ENCODE measurements around the gene SHISA5.

The SHISA5 gene

GRCh38 chr3:48459773-48460516 is 44.0 kb downstream of the SHISA5 start:
- TF ChIP-seq GATA3 (IDR thresholded peaks at IDR 0.05; ENCODE audit: low read depth, low read length) (no peak), GATA2 (IDR thresholded peaks at IDR 0.05; ENCODE audit: low read depth, low read length) (no peak)

- TF ChIP-seq GATA2 (IDR thresholded peaks at IDR 0.05; ENCODE audit: low read depth, low read length), result no peak
- no peak for TF ChIP-seq GATA3 (IDR thresholded peaks at IDR 0.05; ENCODE audit: low read depth, low read length)
These were observed 44.6 kb downstream of the SHISA5 start for GRCh38 chr3:48459331-48459730.

- TF ChIP-seq GATA2 (IDR thresholded peaks at IDR 0.05; ENCODE audit: low read depth, low read length), result no peak
- no peak for TF ChIP-seq GATA3 (IDR thresholded peaks at IDR 0.05; ENCODE audit: low read depth, low read length)
These were observed 47.5 kb downstream of the SHISA5 start for GRCh38 chr3:48456456-48456855.

DNA sequence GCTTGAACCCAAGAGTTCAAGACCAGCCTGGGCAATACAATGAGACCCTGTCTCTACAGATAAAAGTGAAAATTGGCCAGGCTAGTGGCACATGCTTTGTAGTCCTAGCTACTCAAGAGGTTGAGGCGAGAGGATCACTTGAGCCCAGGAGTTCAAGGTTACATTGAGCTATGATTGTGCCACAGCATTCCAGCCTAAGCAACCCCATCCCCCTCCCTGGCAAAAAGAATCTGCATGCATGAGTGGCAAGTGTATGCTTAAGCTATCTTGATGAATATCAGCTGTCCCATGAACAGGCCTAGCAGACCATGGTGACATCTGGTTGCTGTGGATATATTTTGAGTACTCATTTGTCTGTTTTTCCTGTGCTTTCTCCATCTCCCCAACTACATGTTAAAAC is 52.7 kb downstream of the SHISA5 start:
- TF ChIP-seq GATA3 (IDR thresholded peaks at IDR 0.05; ENCODE audit: low read depth, low read length) (no peak), GATA2 (IDR thresholded peaks at IDR 0.05; ENCODE audit: low read depth, low read length) (no peak)

DNA sequence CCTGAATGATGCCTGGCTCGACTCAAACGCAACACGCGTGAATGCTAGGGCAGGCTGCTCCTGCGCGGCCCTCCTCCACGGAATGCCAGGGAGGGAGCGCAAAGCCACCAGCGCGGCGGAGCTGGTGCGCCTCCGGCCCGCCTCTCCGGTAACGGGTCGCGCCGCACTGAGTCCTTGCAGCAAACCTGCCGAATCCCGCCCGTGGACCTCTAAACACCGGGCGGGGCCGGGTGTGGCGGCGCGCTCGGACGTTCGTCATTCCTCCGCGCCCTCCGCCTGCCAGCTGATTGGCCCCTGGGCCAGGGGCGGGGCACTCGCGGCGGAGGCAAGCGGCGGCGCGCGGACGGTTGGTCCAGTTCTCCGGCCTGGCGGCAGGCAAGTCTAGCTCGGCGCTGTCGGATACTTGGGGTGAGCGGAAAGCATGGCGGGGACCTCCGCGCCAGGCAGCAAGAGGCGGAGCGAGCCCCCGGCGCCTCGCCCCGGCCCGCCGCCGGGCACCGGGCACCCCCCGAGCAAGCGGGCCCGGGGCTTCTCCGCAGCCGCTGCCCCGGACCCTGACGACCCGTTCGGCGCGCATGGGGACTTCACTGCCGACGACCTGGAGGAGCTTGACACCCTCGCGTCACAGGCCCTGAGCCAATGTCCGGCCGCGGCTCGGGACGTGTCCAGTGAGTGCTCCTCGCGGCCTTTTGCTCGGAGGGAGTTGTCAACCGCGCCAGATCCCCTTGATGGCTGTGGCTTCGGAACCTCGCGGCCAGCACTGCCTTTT is 57.4 kb downstream of the SHISA5 start, which contains the start of gene ATRIP:
ATRIP (plus strand) TSS at position 313 of the 769 bp plus-strand sequence; CDS start at position 422, 109 bp downstream.
- TF ChIP-seq GATA2 (IDR thresholded peaks at IDR 0.05; ENCODE audit: low read depth, low read length), result no peak
- no peak for TF ChIP-seq GATA3 (IDR thresholded peaks at IDR 0.05; ENCODE audit: low read depth, low read length)

DNA sequence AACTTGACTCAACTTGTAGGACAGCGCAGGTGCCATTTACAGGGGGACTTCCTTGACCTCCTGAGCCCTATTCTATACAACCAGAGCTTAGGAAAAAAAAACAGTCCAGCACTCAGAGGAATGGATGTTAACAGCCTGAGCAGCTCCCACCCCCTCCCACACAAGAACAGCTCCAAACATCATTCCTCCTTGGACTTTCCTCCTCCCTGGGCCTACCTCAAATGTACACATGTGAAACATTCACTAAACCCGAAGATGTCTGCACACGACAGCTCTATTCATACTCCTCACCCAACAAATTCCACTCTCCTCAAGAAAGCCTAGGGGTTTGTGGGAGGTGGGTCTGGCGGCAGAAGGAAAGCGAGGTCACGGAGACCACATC is 57.9 kb downstream of the SHISA5 start:
- TF ChIP-seq GATA2 (IDR thresholded peaks at IDR 0.05; ENCODE audit: low read depth, low read length), result no peak
- TF ChIP-seq GATA3 (IDR thresholded peaks at IDR 0.05; ENCODE audit: low read depth, low read length), result no peak

DNA sequence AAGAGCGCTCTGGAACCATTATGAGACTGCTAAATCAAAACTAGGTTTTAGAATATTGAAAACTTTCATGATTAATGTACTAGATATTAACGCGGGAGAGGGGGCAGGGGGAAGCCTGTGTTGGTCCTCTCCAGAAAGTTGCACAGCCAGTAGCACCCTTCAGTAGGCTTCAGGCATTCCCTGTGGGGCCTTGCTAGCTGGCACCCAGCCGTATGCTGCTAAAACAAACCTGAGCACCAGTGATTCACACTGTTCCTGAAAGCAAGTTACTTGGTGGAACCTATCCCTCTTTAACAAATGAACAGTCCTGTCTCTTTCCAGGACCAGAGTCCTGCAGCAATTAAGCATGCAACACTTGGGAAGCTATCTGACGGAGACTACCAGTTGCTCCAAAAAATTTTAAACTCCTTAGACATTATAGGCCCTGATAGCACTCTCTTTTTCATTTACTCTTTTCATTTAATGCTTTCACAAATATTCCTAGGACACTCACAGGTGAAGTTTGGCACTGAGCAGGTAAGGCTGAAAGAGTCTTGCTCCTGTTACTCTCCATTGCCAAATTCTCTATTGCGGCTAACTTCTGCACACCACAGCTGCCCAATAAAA is 58.6 kb downstream of the SHISA5 start:
- TF ChIP-seq GATA3 (IDR thresholded peaks at IDR 0.05; ENCODE audit: low read depth, low read length) (no peak), GATA2 (IDR thresholded peaks at IDR 0.05; ENCODE audit: low read depth, low read length) (no peak)

DNA sequence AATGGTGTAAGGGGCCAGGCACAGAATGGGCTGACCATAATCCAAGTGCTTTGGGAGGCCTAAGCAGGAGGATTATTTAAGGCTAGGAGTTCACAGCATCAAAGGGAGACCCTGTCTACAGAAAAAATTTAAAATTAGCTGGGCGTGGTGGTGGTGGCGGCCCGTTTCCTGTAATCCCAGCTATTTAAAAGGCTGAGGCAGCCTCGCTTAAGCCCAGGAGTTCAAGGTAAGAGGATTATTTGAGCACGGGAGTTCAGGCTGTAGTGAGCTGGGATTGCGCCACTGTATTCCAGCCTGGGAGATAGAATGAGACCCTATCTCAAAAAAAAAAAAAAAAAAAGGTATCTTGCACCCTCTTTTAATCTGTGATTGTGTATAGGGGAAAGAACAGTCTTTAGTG is 62.0 kb downstream of the SHISA5 start:
- TF ChIP-seq GATA2 (IDR thresholded peaks at IDR 0.05; ENCODE audit: low read depth, low read length) (no peak), GATA3 (IDR thresholded peaks at IDR 0.05; ENCODE audit: low read depth, low read length) (no peak)

DNA sequence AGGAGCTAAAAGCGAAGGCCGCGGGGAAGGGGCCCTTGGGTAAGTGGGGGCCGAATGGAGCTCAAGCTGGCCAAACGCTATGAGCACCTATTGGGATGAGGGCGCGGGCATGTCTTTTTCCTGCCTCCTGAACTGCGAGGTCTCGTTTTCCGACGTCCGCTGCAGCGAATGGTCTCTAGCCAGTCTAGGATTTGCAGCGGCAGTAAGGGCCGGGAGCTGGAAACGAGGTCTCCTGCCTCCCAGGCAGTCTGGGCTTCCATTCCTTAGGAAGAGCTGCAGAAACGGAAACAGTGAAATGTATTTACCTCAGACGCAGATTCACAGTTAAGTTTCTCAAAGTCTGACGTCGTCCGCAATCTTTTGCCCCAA is 63.4 kb downstream of the SHISA5 start:
- TF ChIP-seq GATA3 (IDR thresholded peaks at IDR 0.05; ENCODE audit: low read depth, low read length) (no peak), GATA2 (IDR thresholded peaks at IDR 0.05; ENCODE audit: low read depth, low read length) (no peak)

DNA sequence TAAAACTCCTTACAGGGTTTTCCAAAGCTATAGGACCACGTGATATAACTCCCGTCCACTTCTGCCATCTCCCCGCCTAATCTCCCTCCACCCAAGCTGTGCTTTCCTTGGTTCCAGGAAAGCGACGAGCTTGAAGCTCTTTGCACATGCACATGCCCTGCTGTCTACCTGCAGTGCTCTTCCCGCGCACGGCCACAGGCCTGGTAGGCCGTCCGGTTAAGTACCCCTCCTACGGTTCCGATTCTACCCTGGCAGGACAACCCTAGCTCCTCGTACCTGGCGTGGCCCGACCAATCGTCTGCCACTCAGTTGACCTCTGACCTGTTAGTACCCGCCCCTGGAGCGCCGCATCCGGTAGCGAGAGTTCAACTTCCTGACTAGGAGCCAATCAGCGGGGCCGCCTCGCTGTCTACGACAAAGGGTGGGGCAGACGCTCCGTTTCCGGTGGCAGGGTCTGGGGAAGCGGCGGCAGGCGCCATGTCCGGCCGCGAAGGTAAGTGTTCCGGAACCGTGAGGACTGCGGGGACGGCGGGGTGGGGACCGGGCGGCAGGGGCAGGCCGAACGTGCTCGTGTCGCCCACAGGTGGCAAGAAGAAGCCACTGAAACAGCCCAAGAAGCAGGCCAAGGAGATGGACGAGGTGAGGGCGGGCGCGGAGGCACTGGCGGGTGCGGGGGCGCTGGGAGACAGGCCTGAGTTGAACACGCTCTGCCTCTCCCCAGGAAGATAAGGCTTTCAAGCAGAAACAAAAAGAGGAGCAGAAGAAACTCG is 64.0 kb downstream of the SHISA5 start, which contains the start of the genes CCDC51 and TMA7:
CCDC51 (minus strand) TSS at position 300 of the 770 bp plus-strand sequence. CDS start 4,991 bp downstream, outside the sequence.
TMA7 (plus strand) TSS at position 438 of the 770 bp plus-strand sequence; CDS start at position 478, 40 bp downstream.
- TF ChIP-seq GATA3 (IDR thresholded peaks at IDR 0.05; ENCODE audit: low read depth, low read length) (no peak), GATA2 (IDR thresholded peaks at IDR 0.05; ENCODE audit: low read depth, low read length) (peak; percentile 61)

DNA sequence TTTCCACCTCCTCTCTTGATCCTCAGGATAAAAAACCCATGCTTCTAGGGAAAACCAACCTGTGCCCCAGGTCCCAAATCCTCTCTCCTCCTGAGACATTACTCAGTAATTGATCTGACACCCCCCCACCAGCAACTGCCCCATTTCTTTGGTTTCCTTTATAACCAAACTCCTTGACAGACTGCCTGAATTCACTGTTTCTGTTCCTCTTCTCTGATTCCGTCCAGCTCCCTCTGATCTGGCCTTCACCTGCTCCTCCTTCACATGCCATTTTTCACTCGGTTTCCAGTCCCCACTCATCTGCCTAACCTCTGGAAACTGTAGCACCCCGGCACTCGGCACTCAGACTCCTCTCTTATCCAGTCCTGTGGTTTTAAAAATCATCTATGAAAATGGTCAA is 66.2 kb downstream of the SHISA5 start:
- TF ChIP-seq GATA3 (IDR thresholded peaks at IDR 0.05; ENCODE audit: low read depth, low read length) (no peak), GATA2 (IDR thresholded peaks at IDR 0.05; ENCODE audit: low read depth, low read length) (no peak)

GRCh38 chr3:48436855-48437254 is 67.1 kb downstream of the SHISA5 start:
- TF ChIP-seq GATA3 (IDR thresholded peaks at IDR 0.05; ENCODE audit: low read depth, low read length) (no peak), GATA2 (IDR thresholded peaks at IDR 0.05; ENCODE audit: low read depth, low read length) (no peak)

DNA sequence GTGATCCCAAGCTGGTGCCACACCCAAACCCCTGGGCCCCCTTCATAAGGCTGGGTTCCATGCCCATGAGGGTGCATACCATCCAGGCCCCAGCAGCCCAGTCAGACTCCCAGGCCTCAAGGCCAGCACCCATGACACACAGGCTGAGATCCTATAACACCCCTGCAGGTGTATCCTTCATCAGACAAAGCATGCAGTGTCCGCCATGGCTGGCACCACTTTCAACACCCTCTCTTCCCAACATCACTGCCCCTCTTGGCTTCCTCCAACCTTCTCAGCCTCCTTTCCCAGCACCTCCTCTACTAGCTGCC is 67.5 kb downstream of the SHISA5 start:
- TF ChIP-seq GATA2 (IDR thresholded peaks at IDR 0.05; ENCODE audit: low read depth, low read length), result no peak
- TF ChIP-seq GATA3 (IDR thresholded peaks at IDR 0.05; ENCODE audit: low read depth, low read length), result no peak
